SK-N-SH (cell line): ENCODE measurements around the gene CTCF. TPM values are rescaled to one million over a fixed set of nuclear protein-coding genes. Genes with fewer than 3 reads are reported as not detected.
A peak's percentile ranks its signal among the peaks of the same experiment; 100 is the strongest.

ENCODE experiments used
- CTCF ChIA-PET: fragments of 300-600, 350-600 bp; formaldehyde crosslinking; extraction: SDS; loops from one replicate; lab custom pipeline; 2021; lab: Yijun Ruan, JAX
- POLR2A ChIA-PET: fragments of 350-600 bp; sonication (Branson Sonifier 250); formaldehyde crosslinking; extraction: SDS; loops from one replicate; lab custom pipeline; 2020; ENCODE audit warnings: antibody characterized with exemption, inconsistent platforms; lab: Yijun Ruan, JAX
- DNase-seq: peaks from one replicate; pipeline ENCODE4 v3.0.0; 2012
- H2AFZ ChIP-seq: fragments of 200-600 bp; sonication (generic); 2 replicates; pipeline ENCODE4 v1.8.1; 2016; ENCODE audit warnings: antibody characterized with exemption, mild to moderate bottlenecking, low read depth
- H3F3A ChIP-seq: fragments of 200-600 bp; sonication (generic); replicated peaks from 2 replicates; pipeline ENCODE3; 2016; ENCODE audit warnings: antibody characterized with exemption, mild to moderate bottlenecking; ENCODE audit not compliant: insufficient read depth
- H3K27ac ChIP-seq, 2 experiments: fragments of 200-500 bp in 1 of 2; fragments of 200-600 bp in 1 of 2; sonication (Bioruptor generic) in 1 of 2; sonication (generic), shearing (Covaris generic) in 1 of 2; 2 replicates each; pipeline versions ENCODE4 v1.5.1 to v1.6.1; 2014 to 2016; ENCODE audit warnings: low read depth in 2 of 2, inconsistent platforms in 1 of 2, low read length in 1 of 2, mild to moderate bottlenecking in 1 of 2, mixed read lengths in 1 of 2
- H3K27me3 ChIP-seq: fragments of 200-600 bp; sonication (generic), shearing (Covaris generic); 2 replicates; pipeline ENCODE4 v1.6.1; 2016; ENCODE audit warnings: mixed run types; ENCODE audit not compliant: insufficient read depth
- H3K36me3 ChIP-seq, 2 experiments: fragments of 200-500 bp in 1 of 2; fragments of 200-600 bp in 1 of 2; sonication (Bioruptor generic) in 1 of 2; sonication (generic) in 1 of 2; replicated peaks in 1 of 2; 2 replicates each; pipeline versions ENCODE3 to v1.5.1; 2014 to 2016; ENCODE audit warnings: low read length in 1 of 2, mild to moderate bottlenecking in 1 of 2; ENCODE audit not compliant: insufficient read depth in 2 of 2, control insufficient read depth in 1 of 2
- H3K4me1 ChIP-seq, 2 experiments: fragments of 200-500 bp in 1 of 2; fragments of 200-600 bp in 1 of 2; sonication (Bioruptor generic) in 1 of 2; sonication (generic), shearing (Covaris generic) in 1 of 2; 2 replicates each; pipeline versions ENCODE4 v1.5.1 to v1.6.1; 2014 to 2016; ENCODE audit warnings: low read depth in 1 of 2, low read length in 1 of 2, mixed run types in 1 of 2; ENCODE audit not compliant: insufficient read depth in 2 of 2, control insufficient read depth in 1 of 2
- H3K4me2 ChIP-seq: fragments of 200-600 bp; sonication (generic), shearing (Covaris generic); 2 replicates; pipeline ENCODE4 v1.6.1; 2017; ENCODE audit warnings: mixed run types
- H3K4me3 ChIP-seq, 2 experiments: fragments of 200-500 bp in 1 of 2; fragments of 200-600 bp in 1 of 2; sonication (Bioruptor generic) in 1 of 2; sonication (generic), shearing (Covaris generic) in 1 of 2; 2 replicates each; pipeline versions ENCODE4 v1.5.1 to v1.8.1; 2014 to 2016; ENCODE audit warnings: low read depth in 2 of 2, inconsistent platforms in 1 of 2, low read length in 1 of 2, mild to moderate bottlenecking in 1 of 2, mixed read lengths in 1 of 2, moderate library complexity in 1 of 2
- H3K79me2 ChIP-seq: fragments of 200-600 bp; sonication (generic); 2 replicates; pipeline ENCODE4 v1.8.1; 2017; ENCODE audit warnings: mild to moderate bottlenecking; ENCODE audit not compliant: insufficient read depth
- H3K9ac ChIP-seq: fragments of 200-600 bp; sonication (generic); 2 replicates; pipeline ENCODE4 v1.6.1; 2017; ENCODE audit warnings: mixed run types
- H3K9me2 ChIP-seq: fragments of 200-600 bp; sonication (generic); 2 replicates; pipeline ENCODE4 v1.6.1; 2017; ENCODE audit warnings: mixed run types
- H3K9me3 ChIP-seq: fragments of 200-600 bp; sonication (generic); 2 replicates; pipeline ENCODE4 v1.6.1; 2017; ENCODE audit warnings: mixed run types, mild to moderate bottlenecking, moderate library complexity
- H4K20me1 ChIP-seq: fragments of 200-600 bp; sonication (generic); 2 replicates; pipeline ENCODE4 v1.6.1; 2017; ENCODE audit warnings: mild to moderate bottlenecking, mixed run types; ENCODE audit not compliant: insufficient read depth
- CHD2 ChIP-seq: fragments of 150-350 bp; IDR thresholded peaks from 2 replicates; pipeline ENCODE4 v1.6.1; 2018; ENCODE audit warnings: low read length; ENCODE audit not compliant: partially characterized antibody
- EZH2phosphoT487 ChIP-seq: fragments of 200-600 bp; sonication (generic); IDR thresholded peaks from 2 replicates; pipeline ENCODE4 v1.6.1; 2017; ENCODE audit warnings: low read depth, mixed run types, mild to moderate bottlenecking, antibody characterized with exemption, moderate library complexity, borderline replicate concordance
- FOSL2 ChIP-seq: IDR thresholded peaks from 2 replicates; pipeline ENCODE4 v1.4.0; 2012; ENCODE audit warnings: low read depth, mild to moderate bottlenecking, moderate library complexity, borderline replicate concordance
- FOXJ3 ChIP-seq: sonication (generic); formaldehyde crosslinking; IDR thresholded peaks from 2 replicates; pipeline ENCODE4 v1.5.1; 2020; ENCODE audit warnings: mild to moderate bottlenecking, missing genetic modification reagents
- GABPA ChIP-seq: IDR thresholded peaks from 2 replicates; pipeline ENCODE4 v1.4.0; 2012; ENCODE audit warnings: low read depth, mild to moderate bottlenecking
- GATA2 ChIP-seq: sonication (generic); formaldehyde crosslinking; IDR thresholded peaks from 2 replicates; pipeline ENCODE4 v1.5.0; 2020; ENCODE audit warnings: mild to moderate bottlenecking, missing genetic modification reagents
- MEF2A ChIP-seq: IDR thresholded peaks from 2 replicates; pipeline ENCODE4 v1.4.0; 2012; ENCODE audit warnings: low read depth, borderline replicate concordance
- MXI1 ChIP-seq: IDR thresholded peaks from 2 replicates; pipeline ENCODE4 v1.6.1; 2012; ENCODE audit warnings: mild to moderate bottlenecking, low read depth, low read length, improper control_type of control experiment
- NRF1 ChIP-seq: IDR thresholded peaks from 2 replicates; pipeline ENCODE4 v1.6.1; 2012; ENCODE audit warnings: low read depth, mild to moderate bottlenecking, low read length
- POLR2AphosphoS5 ChIP-seq: IDR thresholded peaks from 2 replicates; pipeline ENCODE4 v1.6.1; 2012; ENCODE audit warnings: low read depth, low read length
- RAD21 ChIP-seq: IDR thresholded peaks from 2 replicates; pipeline ENCODE4 v1.6.1; 2012; ENCODE audit warnings: mild to moderate bottlenecking, low read length
- RCOR1 ChIP-seq: fragments of 150-350 bp; IDR thresholded peaks from 2 replicates; pipeline ENCODE4 v1.6.1; 2017; ENCODE audit warnings: antibody characterized with exemption, low read length
- RXRA ChIP-seq: IDR thresholded peaks from 2 replicates; pipeline ENCODE4 v1.4.0; 2012; ENCODE audit warnings: low read depth, mild to moderate bottlenecking, borderline replicate concordance
- TCF12 ChIP-seq: IDR thresholded peaks from 2 replicates; pipeline ENCODE4 v1.4.0; 2012
- TEAD4 ChIP-seq: IDR thresholded peaks from 2 replicates; pipeline ENCODE4 v1.4.0; 2012; ENCODE audit warnings: mild to moderate bottlenecking, borderline replicate concordance; ENCODE audit not compliant: insufficient read depth
- YY1 ChIP-seq: IDR thresholded peaks from 2 replicates; pipeline ENCODE4 v1.4.0; 2012; ENCODE audit warnings: low read depth, mild to moderate bottlenecking
- WGBS: methylation state at CpG from one replicate; pipeline ENCODE4 v1.1.6; 2017; ENCODE audit warnings: low lambda C conversion rate; 5-methylcytosine and 5-hydroxymethylcytosine counted together
- polyA plus RNA-seq, 3 experiments: library from polyadenylated mRNA; depleted of rRNA; stranded (reverse); fragments of >200 nt; gene quantifications; 2 replicates each; pipeline ENCODE4 v1.2.3, GENCODE V29; 2012
- TF ChIP-seq, protein P1 (sequence below): IDR thresholded peaks from 2 replicates; pipeline ENCODE4; 2012
- TF ChIP-seq, protein P2 (sequence below): fragments of 150-350 bp; IDR thresholded peaks from 2 replicates; pipeline ENCODE4 v1.6.1; 2016; ENCODE audit warnings: mild to moderate bottlenecking, low read depth, low read length
- TF ChIP-seq, protein P3 (sequence below): IDR thresholded peaks from 2 replicates; pipeline ENCODE4 v1.4.0; 2012; ENCODE audit warnings: low read depth, borderline replicate concordance
- TF ChIP-seq, protein P4 (sequence below): IDR thresholded peaks from 2 replicates; pipeline ENCODE4 v1.4.0; 2012; ENCODE audit warnings: low read depth

Gene CTCF
- polyA plus RNA-seq, 1 of the 3 experiments (the other 2 are of a cell fraction) = 19.6 TPM

DNA sequence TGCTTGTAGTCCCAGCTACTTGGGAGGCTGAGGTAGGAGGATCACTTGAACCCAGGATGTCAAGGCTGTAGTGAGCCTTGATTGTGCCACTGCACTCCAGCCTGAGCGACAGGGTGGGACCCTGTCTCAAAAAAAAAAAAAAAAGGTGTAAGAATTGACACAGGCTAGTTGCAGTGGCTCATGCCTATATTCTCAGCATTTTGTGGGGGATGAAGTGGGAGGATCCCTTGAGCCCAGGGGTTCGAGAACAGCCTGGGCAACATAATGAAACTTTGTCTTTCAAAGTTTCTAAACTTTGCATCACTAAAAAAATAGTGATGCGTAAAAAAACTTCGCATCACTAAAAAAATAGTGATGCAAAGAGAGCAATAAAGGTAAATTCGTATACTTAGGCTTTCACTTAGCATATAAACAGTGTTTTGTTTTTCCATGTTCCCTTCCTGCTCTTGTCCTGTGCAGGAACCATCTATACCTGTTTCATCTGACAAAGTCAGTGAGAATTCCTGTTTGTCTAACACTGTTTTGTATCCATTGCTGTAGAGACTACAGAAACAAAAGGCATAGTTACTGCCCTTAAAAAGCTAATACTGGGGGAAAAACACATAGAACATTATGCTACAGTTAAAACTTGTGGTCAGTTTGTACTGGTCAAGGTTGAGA is 32.1 kb downstream of the CTCF start:
- WGBS = 94% methylated on average over 5 of the region's 5 CpGs
- no peak for TF ChIP-seq CHD2
- TF ChIP-seq, protein P1, sequence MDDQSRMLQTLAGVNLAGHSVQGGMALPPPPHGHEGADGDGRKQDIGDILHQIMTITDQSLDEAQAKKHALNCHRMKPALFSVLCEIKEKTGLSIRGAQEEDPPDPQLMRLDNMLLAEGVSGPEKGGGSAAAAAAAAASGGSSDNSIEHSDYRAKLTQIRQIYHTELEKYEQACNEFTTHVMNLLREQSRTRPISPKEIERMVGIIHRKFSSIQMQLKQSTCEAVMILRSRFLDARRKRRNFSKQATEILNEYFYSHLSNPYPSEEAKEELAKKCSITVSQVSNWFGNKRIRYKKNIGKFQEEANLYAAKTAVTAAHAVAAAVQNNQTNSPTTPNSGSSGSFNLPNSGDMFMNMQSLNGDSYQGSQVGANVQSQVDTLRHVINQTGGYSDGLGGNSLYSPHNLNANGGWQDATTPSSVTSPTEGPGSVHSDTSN = no peak
- no peak for TF ChIP-seq FOXJ3 (CRISPR knock-in tag)
- no peak for TF ChIP-seq EZH2phosphoT487
- no peak for TF ChIP-seq MEF2A
- no peak for TF ChIP-seq POLR2AphosphoS5
- no peak for TF ChIP-seq NRF1
- TF ChIP-seq RAD21 = no peak
- no peak for TF ChIP-seq TCF12
- no peak for TF ChIP-seq RCOR1
- TF ChIP-seq FOSL2 = no peak
- peak overlapping the region in 1 of 2 experiments; percentile 19; a peak in 1 of 4 replicates for H3K27ac ChIP-seq
- H3K4me3 ChIP-seq = no peak overlapping the region
- peaks cover 0 to 8% of the 10 kb centered on the region in 2 experiments for H3K36me3 ChIP-seq
- H3K9me2 ChIP-seq = no peaks in the 10 kb centered on the region
- H3K79me2 ChIP-seq = peaks cover 64% of the 10 kb centered on the region
- no peaks in the 10 kb centered on the region for H3K9me3 ChIP-seq
- no peak for DNase-seq
- ChIA-PET POLR2A (no interaction called here), CTCF (interaction anchor here (0.6 to 3.2 kb wide), 8 partner anchors 15 to 101 kb away, joined by 3 to 19 read pairs (median 4); partner anchors contain the start of gene CTCF)
- H3K4me2 ChIP-seq = no peak overlapping the region
- no peaks in the 10 kb centered on the region; a peak in 1 of 4 replicates for H3K4me1 ChIP-seq
- H2AFZ ChIP-seq = no peak overlapping the region
- H3K9ac ChIP-seq = no peak overlapping the region
- peaks cover 38% of the 10 kb centered on the region; the same call in 1 of the 2 replicates for H4K20me1 ChIP-seq
- peaks cover 24% of the 10 kb centered on the region for H3F3A ChIP-seq
- no peaks in the 10 kb centered on the region for H3K27me3 ChIP-seq

DNA sequence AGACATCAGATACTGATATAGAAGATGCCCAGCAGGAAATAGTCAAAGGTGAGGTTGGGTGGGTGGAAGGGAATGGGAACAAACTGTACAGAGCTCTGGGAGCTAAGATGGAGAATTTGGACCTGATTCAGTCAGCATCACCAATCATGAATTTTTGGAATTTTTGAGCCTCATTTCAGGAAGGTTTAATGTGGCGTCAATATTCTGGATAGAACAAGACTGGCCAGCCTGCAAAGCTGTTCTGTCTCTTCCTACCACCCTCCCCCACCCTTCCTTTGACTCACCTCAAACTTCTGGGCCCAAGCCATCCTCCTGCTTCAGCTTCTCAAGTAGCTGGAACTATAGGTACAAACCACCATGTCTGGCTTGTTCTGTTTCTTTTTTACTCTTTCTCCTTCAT is 32.6 kb downstream of the CTCF start:
- peaks cover 27% of the 10 kb centered on the region for H3F3A ChIP-seq
- peaks cover 69% of the 10 kb centered on the region for H3K79me2 ChIP-seq
- 94% methylated on average over 1 of the region's 1 CpG for WGBS
- H3K36me3 ChIP-seq = peaks cover 0 to 2% of the 10 kb centered on the region in 2 experiments
- no peaks in the 10 kb centered on the region; a peak in 1 of 4 replicates for H3K4me1 ChIP-seq
- H4K20me1 ChIP-seq = peaks cover 41% of the 10 kb centered on the region
- H3K9ac ChIP-seq = no peak overlapping the region
- CTCF ChIA-PET = interaction anchor here (0.6 to 1.3 kb wide), 6 partner anchors 16 to 101 kb away, joined by 3 to 4 read pairs (median 3); no protein-coding TSS in a partner anchor
- peak overlapping the region in 1 of 2 experiments; percentile 20; a peak in 2 of 4 replicates for H3K27ac ChIP-seq
- H3K9me2 ChIP-seq = no peaks in the 10 kb centered on the region
- no peak overlapping the region for H3K4me3 ChIP-seq
- H3K4me2 ChIP-seq = peak overlapping the region; percentile 20; the same call in 1 of the 2 replicates
- no peak overlapping the region for H2AFZ ChIP-seq
- H3K9me3 ChIP-seq = no peaks in the 10 kb centered on the region
- no peaks in the 10 kb centered on the region for H3K27me3 ChIP-seq
- no peak for DNase-seq
- POLR2A ChIA-PET = no interaction called here
- TF ChIP-seq, protein P2, sequence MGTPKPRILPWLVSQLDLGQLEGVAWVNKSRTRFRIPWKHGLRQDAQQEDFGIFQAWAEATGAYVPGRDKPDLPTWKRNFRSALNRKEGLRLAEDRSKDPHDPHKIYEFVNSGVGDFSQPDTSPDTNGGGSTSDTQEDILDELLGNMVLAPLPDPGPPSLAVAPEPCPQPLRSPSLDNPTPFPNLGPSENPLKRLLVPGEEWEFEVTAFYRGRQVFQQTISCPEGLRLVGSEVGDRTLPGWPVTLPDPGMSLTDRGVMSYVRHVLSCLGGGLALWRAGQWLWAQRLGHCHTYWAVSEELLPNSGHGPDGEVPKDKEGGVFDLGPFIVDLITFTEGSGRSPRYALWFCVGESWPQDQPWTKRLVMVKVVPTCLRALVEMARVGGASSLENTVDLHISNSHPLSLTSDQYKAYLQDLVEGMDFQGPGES = no peak
- TF ChIP-seq MXI1 (no peak), YY1 (no peak), POLR2AphosphoS5 (no peak), TCF12 (no peak), RXRA (no peak), TEAD4 (no peak), NRF1 (no peak), GABPA (no peak), GATA2 (CRISPR knock-in tag) (no peak)
- TF ChIP-seq, protein P3, sequence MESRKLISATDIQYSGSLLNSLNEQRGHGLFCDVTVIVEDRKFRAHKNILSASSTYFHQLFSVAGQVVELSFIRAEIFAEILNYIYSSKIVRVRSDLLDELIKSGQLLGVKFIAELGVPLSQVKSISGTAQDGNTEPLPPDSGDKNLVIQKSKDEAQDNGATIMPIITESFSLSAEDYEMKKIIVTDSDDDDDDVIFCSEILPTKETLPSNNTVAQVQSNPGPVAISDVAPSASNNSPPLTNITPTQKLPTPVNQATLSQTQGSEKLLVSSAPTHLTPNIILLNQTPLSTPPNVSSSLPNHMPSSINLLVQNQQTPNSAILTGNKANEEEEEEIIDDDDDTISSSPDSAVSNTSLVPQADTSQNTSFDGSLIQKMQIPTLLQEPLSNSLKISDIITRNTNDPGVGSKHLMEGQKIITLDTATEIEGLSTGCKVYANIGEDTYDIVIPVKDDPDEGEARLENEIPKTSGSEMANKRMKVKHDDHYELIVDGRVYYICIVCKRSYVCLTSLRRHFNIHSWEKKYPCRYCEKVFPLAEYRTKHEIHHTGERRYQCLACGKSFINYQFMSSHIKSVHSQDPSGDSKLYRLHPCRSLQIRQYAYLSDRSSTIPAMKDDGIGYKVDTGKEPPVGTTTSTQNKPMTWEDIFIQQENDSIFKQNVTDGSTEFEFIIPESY = no peak
- TF ChIP-seq, protein P4, sequence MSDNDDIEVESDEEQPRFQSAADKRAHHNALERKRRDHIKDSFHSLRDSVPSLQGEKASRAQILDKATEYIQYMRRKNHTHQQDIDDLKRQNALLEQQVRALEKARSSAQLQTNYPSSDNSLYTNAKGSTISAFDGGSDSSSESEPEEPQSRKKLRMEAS = no peak
